SU-DHL-6 (cell line): ENCODE results near the gene MIF.
"Not testable (repeated sequence)": the region's sequence is repeated elsewhere in the genome, so short reads cannot be mapped to it uniquely, and the experiment has no call there.

ENCODE experiments used
- H2AFZ ChIP-seq: fragments of 200-600 bp; sonication (generic); 2 replicates; pipeline ENCODE4 v1.6.1; 2014; ENCODE audit warnings: low read depth, mild to moderate bottlenecking, moderate library complexity, mixed read lengths, antibody characterized with exemption, low read length; ENCODE audit not compliant: severe bottlenecking
- H3F3A ChIP-seq: fragments of 200-600 bp; shearing (Covaris generic); 2 replicates; pipeline ENCODE4 v1.6.0; 2016; ENCODE audit warnings: antibody characterized with exemption, mild to moderate bottlenecking; ENCODE audit not compliant: insufficient read depth
- H3K27ac ChIP-seq: fragments of 200-600 bp; sonication (generic); 2 replicates; pipeline ENCODE4 v1.5.1; 2016; ENCODE audit warnings: low read depth, mild to moderate bottlenecking, low read length, moderate library complexity, mixed read lengths
- H3K27me3 ChIP-seq: fragments of 200-600 bp; sonication (generic), shearing (Covaris generic); 2 replicates; pipeline ENCODE4 v1.6.0; 2014; ENCODE audit warnings: mild to moderate bottlenecking, low read length
- H3K36me3 ChIP-seq: fragments of 200-600 bp; sonication (generic); 2 replicates; pipeline ENCODE4 v1.6.1; 2014; ENCODE audit warnings: mild to moderate bottlenecking, low read length, mixed read lengths
- H3K4me2 ChIP-seq: fragments of 300-600, 200-600 bp; shearing (Covaris generic), sonication (generic); 2 replicates; pipeline ENCODE4 v1.6.0; 2014; ENCODE audit warnings: low read length, low read depth, mild to moderate bottlenecking; ENCODE audit not compliant: poor library complexity, severe bottlenecking
- H3K4me3 ChIP-seq: fragments of 200-600 bp; sonication (generic); 2 replicates; pipeline ENCODE4 v1.5.1; 2014; ENCODE audit warnings: antibody characterized with exemption, low read length, mild to moderate bottlenecking, mixed read lengths; ENCODE audit not compliant: insufficient read depth, poor library complexity, severe bottlenecking
- H3K79me2 ChIP-seq: fragments of 200-600 bp; sonication (generic); 2 replicates; pipeline ENCODE4 v1.6.1; 2014; ENCODE audit warnings: mild to moderate bottlenecking, low read length, moderate library complexity; ENCODE audit not compliant: insufficient read depth
- H3K9ac ChIP-seq: fragments of 200-600 bp; sonication (generic); 2 replicates; pipeline ENCODE4 v1.7.0; 2014; ENCODE audit warnings: mild to moderate bottlenecking, low read length
- H3K9me2 ChIP-seq: fragments of 200-600 bp; sonication (generic); replicated peaks from 2 replicates; pipeline ENCODE4 v1.6.1; 2014; ENCODE audit warnings: low read length; ENCODE audit not compliant: insufficient read depth
- H3K9me3 ChIP-seq: fragments of 200-600 bp; sonication (generic); 2 replicates; pipeline ENCODE4 v1.6.1; 2014; ENCODE audit warnings: low read length, mixed read lengths; ENCODE audit not compliant: insufficient read depth
- H4K20me1 ChIP-seq: fragments of 200-600 bp; sonication (generic); 2 replicates; pipeline ENCODE4 v1.6.1; 2014; ENCODE audit warnings: low read depth, mild to moderate bottlenecking, antibody characterized with exemption, low read length, moderate library complexity, mixed read lengths
- EZH2phosphoT487 ChIP-seq: fragments of 200-600 bp; sonication (generic), shearing (Covaris generic); conservative IDR thresholded peaks from 2 replicates; pipeline ENCODE4 v1.6.1; 2018; ENCODE audit warnings: mild to moderate bottlenecking, antibody characterized with exemption, low read length, moderate library complexity, mixed read lengths
- TF ChIP-seq, protein P1 (sequence below): fragments of 200-600 bp; sonication (generic); IDR thresholded peaks from one replicate; pipeline ENCODE4 v1.5.1; 2017; ENCODE audit warnings: antibody characterized with exemption, mild to moderate bottlenecking, low read length, moderate library complexity; ENCODE audit not compliant: insufficient read depth, poor library complexity, severe bottlenecking

Gene MIF

DNA sequence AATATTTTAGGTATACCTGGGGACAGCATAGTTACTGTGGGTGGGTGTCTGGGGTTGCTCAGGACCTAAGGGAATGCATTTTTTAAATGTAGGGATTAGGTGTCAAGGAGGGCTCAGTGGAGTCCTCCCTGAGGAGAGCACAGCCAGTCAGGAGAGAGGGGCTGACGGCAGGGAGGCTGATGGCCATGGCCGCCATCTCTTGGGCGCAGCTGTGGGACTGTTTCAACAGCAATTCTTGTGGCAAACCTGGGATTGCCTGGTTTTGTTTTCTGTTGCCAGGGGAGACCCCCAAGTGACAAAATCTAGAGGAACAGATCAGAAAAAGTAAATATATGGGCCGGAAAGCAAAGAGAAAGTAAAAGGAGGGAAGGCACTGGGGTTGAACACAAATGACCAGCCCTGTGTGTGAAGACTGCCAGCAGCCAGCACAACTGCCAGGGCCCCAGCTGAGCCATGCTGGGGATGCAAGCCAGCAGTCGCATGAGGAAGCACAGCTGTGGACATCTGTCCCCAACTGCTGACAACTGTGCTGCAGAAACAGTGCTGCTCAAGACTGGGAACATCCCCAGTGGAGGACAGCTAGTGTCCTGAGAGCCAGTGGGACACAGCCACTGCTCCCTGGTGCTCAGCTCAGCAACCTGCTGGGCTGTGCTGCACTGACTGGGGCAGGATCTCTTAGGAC, 10.5 kb downstream of the MIF start:
- H3K9me3 ChIP-seq: peaks cover 5% of the 10 kb centered on the region; the same call in 1 of the 2 replicates
- peaks cover 8% of the 10 kb centered on the region; the same call in 1 of the 2 replicates for H3F3A ChIP-seq
- no peak overlapping the region for H3K4me2 ChIP-seq
- no peak overlapping the region for H2AFZ ChIP-seq
- no peaks in the 10 kb centered on the region for H3K79me2 ChIP-seq
- no peaks in the 10 kb centered on the region for H4K20me1 ChIP-seq
- no peak overlapping the region for H3K4me3 ChIP-seq
- H3K27ac ChIP-seq: no peak overlapping the region
- TF ChIP-seq EZH2phosphoT487: no peak
- TF ChIP-seq, protein P1, sequence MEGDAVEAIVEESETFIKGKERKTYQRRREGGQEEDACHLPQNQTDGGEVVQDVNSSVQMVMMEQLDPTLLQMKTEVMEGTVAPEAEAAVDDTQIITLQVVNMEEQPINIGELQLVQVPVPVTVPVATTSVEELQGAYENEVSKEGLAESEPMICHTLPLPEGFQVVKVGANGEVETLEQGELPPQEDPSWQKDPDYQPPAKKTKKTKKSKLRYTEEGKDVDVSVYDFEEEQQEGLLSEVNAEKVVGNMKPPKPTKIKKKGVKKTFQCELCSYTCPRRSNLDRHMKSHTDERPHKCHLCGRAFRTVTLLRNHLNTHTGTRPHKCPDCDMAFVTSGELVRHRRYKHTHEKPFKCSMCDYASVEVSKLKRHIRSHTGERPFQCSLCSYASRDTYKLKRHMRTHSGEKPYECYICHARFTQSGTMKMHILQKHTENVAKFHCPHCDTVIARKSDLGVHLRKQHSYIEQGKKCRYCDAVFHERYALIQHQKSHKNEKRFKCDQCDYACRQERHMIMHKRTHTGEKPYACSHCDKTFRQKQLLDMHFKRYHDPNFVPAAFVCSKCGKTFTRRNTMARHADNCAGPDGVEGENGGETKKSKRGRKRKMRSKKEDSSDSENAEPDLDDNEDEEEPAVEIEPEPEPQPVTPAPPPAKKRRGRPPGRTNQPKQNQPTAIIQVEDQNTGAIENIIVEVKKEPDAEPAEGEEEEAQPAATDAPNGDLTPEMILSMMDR: no peak
- H3K36me3 ChIP-seq: no peaks in the 10 kb centered on the region
- no peak overlapping the region for H3K9ac ChIP-seq
- H3K9me2 ChIP-seq: no peaks in the 10 kb centered on the region
- H3K27me3 ChIP-seq: no peaks in the 10 kb centered on the region

DNA sequence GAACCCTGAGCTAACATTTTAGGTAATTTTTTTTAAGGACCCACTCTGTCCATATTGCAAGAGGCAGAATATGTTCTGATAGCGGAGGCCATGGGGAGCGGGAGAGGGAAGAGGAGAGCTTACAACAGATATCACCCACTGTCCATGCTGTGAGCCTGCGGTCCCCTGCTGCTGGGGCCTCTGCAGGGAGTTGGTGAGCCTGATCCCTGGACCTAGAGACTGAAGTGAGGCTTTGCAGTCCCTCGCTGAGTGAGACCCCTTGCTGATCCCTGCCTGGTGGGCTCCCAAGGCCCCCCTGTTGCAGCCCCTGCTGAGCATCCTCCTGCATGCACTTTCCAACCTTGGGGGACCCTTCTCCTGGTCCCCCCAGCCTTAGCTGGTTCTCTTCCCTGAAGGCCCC, 12.5 kb downstream of the MIF start:
- Histone ChIP-seq H3K9me3 (no peaks in the 10 kb centered on the region), H3K9me2 (no peaks in the 10 kb centered on the region), H3K4me3 (no peak overlapping the region), H4K20me1 (no peaks in the 10 kb centered on the region), H3K4me2 (no peak overlapping the region), H3K9ac (no peak overlapping the region), H3F3A (no peaks in the 10 kb centered on the region), H3K36me3 (no peaks in the 10 kb centered on the region), H3K79me2 (no peaks in the 10 kb centered on the region), H3K27me3 (no peaks in the 10 kb centered on the region), H3K27ac (no peak overlapping the region), H2AFZ (no peak overlapping the region)
- no peak for TF ChIP-seq EZH2phosphoT487
- TF ChIP-seq, protein P1: no peak

DNA sequence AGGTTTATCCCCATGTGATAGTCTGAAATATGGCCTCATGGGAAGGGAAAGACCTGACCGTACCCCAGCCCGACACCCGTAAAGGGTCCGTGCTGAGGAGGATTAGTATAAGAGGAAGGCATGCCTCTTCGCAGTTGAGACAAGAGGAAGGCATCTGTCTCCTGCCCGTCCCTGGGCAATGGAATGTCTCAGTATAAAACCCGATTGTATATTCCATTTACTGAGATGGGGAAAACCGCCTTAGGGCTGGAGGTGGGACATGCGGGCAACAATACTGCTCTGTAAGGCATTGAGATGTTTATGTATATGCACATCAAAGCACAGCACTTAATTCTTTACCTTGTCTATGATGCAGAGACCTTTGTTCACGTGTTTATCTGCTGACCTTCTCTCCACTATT, 13.2 kb downstream of the MIF start:
- H3K9ac ChIP-seq, H3K79me2 ChIP-seq, H3K27ac ChIP-seq, H3K4me2 ChIP-seq, H2AFZ ChIP-seq, H3F3A ChIP-seq, H4K20me1 ChIP-seq, H3K4me3 ChIP-seq, H3K27me3 ChIP-seq, H3K9me3 ChIP-seq, H3K36me3 ChIP-seq, H3K9me2 ChIP-seq: not testable (repeated sequence)

DNA sequence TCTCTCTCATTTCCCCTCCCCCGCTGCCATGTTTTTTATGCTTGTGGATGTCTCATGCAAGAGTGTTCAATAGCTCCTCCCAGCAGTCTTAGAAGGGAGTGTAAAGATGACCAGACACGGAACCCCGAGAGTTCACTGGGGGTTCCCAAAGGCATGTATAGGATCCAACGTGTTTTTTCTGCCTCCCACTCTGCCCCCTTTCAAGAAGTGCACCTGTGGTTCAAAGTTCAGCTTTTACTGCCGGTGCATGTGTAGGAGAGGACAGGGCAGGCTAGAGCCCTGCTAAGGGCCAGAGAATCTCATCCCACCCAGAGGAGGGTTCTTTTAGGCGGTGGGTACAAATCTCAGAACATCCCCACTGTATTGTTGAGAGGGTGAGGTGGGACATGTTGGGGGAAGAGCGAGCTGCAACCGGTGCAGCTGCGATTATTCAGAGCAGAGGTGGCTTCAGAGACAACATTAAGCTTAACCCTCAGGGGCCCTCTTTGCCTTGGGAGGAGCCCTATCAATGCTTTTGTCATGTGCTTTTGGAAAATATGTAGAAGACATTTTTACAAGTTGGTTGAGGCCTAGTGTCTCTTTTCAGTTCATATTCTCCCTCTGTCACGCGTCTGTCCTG, 14.5 kb downstream of the MIF start:
- H3K9me2 ChIP-seq: no peaks in the 10 kb centered on the region
- H3F3A ChIP-seq: no peaks in the 10 kb centered on the region
- no peak overlapping the region for H3K4me3 ChIP-seq
- TF ChIP-seq, protein P1: no peak
- no peak for TF ChIP-seq EZH2phosphoT487
- no peak overlapping the region for H3K9ac ChIP-seq
- H3K27ac ChIP-seq: no peak overlapping the region
- H2AFZ ChIP-seq: no peak overlapping the region
- H3K36me3 ChIP-seq: no peaks in the 10 kb centered on the region
- H3K9me3 ChIP-seq: no peaks in the 10 kb centered on the region
- H3K79me2 ChIP-seq: no peaks in the 10 kb centered on the region
- no peaks in the 10 kb centered on the region for H3K27me3 ChIP-seq
- no peaks in the 10 kb centered on the region for H4K20me1 ChIP-seq
- no peak overlapping the region for H3K4me2 ChIP-seq
